NCI-H510A (cell line): ENCODE data around the gene ETNK2.
"Not testable (repeated sequence)": the region's sequence is repeated elsewhere in the genome, so short reads cannot be mapped to it uniquely, and the experiment has no call there.

ENCODE experiments used
- DNase-seq: peaks from one replicate; lab custom pipeline; 2025; lab: John Stamatoyannopoulos, UW

ETNK2 gene

DNA sequence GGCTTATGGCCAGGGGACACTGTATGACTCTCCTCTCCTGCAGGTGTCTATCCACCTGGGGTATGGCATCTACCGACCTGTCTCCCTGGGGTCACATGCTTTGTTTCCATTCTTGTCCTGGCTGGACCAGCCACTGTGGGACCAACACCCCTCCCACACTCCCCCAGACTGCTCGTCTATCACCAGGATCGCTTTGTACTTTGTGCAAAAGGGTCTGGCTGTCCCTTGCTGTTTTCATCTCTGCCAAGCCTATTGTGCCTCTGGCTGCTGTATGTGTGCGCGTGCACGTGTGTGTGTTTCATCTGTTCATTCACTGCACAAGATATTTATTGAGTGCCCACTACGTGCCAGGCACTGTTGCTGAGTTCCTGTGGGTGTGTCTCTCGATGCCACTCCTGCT is 25.5 kb downstream of the ETNK2 start:
- no peak for DNase-seq

DNA sequence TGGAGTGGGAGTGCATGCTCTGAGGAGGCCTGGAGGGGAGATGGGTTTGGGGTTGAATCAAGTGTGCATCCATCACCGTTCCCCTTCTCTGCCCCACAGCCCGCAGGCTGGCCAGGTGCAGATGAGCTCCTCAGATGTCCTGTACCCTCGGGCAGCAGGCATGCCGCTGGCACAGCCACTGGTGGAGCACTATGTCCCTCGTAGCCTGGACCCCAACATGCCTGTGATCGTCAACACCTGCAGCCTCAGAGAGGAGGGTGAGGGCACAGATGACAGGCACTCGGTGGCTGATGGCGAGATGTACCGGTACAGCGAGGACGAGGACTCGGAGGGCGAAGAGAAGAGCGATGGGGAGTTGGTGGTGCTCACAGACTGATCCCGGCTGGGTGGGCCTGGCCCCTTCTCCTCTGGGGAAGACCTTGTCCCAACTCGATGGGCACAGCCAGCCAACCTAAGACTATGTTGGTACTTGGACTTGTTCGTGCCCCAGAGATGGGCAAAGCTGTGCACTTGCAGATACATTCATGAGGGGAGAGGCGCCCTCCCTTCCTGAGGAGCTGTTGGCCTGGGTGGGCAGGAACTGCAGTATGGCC is 26.0 kb downstream of the ETNK2 start:
- DNase-seq: no peak

DNA sequence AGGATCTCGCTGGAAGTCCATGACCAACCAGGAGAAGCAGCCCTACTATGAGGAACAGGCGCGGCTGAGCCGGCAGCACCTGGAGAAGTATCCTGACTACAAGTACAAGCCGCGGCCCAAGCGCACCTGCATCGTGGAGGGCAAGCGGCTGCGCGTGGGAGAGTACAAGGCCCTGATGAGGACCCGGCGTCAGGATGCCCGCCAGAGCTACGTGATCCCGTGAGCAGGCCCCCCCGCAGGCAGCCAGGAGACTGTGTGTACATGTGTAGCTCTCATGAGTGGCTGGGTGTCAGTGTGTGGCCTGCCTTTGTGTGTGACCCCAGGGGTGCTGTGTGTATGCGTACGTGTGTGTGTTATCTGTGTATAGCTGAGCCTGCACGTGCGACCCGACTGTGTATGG is 27.2 kb downstream of the ETNK2 start:
- no peak for DNase-seq

DNA sequence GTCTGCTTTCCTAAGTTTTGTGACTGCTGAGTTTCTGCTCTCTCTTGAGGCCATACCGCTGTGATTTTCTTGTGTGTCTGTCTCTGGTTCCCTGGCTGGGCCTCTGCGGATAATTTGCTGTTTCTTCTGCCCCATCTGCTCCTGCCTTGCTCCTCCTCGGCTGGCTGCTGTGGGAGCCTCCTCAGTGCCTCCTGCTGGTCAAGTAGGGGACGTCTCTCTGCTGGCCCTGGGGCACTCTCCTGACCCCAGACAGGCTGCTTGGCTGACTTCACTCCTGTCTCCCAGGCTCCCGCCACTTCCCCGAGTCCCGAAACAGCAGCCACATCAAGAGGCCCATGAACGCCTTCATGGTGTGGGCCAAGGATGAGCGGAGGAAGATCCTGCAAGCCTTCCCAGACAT is 28.5 kb downstream of the ETNK2 start:
- no peak for DNase-seq

DNA sequence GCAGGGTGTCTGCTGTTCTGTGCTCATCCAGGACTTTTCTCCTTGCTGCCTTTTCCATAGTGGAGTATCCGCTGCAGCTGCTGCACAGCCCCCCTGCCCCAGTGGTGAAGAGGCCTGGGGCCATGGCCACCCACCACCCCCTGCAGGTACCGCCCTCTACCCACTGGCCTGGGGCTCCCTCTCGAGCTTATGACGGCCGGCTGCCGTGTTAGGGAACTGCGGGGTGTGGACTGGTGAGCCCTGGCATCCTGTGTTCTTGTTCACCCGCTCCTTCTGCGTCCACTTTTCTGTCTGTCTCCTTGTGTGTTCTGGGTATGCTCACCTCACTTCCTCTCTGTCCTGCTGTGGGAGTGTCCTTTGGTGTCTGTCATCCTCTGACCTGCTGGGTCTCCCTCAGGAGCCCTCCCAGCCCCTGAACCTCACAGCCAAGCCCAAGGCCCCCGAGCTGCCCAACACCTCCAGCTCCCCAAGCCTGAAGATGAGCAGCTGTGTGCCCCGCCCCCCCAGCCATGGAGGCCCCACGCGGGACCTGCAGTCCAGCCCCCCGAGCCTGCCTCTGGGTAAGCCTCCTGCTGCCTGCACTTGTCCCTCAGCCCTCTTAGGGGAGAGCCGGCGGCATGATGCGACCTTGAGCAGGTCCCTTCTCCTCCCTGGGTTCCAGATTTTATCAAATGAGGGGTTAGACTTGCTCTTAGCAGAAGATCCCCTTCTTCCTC is 29.8 kb downstream of the ETNK2 start:
- no peak for DNase-seq

DNA sequence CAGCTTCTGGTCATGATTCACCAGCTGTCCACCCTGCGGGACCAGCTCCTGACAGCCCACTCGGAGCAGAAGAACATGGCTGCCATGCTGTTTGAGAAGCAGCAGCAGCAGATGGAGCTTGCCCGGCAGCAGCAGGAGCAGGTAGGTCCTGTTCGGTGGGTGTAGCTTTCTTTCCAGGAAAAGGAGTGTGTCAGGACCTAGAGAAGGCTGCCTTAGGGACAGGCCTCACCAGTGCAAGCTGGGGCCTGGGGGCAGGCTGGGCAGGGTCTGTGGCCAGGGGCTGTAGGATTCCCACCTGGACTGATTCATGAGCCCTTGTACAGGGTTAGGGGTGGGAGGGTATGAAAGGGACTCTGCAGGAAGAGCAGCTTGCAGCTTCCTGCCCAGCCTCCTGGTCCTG is 35.3 kb downstream of the ETNK2 start:
- DNase-seq: no peak

DNA sequence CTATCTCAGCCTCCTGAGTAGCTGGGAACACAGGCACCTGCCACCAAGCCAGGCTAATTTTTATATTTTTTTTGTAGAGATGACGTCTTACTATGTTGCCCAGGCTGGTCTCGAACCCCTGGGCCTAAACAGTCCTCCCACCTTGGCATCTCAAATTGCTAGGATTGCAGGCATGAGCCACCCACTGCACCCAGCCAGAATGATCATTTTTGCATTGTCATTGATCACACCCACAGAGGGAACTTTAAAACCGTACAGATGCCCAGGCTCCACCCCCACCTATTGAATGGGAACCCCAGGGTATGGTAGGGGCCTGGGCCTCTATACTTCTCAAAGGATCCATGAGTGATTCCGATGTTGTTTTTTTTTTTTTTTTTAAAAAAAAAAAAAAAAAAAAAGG is 36.7 kb downstream of the ETNK2 start:
- DNase-seq: no peak

DNA sequence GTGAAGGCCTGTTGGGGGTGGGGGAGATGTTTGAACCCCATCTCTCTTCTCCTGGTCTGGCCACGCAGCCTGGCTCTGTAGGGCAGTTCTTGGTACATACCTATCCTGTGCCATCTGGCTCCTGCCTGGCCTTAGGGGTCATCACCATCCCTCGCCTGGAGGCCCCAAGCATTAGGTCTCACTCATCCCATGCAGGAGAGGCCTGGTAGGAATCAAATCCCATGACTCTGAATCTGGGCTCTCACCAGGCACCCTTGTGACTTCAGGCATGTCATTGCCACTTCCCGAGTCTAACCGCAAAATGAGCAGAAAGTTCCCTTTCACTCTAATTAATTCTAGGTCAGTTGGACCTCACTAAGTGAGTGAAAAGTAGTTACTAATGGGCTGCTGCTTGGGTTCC is 37.2 kb downstream of the ETNK2 start:
- DNase-seq: no peak

DNA sequence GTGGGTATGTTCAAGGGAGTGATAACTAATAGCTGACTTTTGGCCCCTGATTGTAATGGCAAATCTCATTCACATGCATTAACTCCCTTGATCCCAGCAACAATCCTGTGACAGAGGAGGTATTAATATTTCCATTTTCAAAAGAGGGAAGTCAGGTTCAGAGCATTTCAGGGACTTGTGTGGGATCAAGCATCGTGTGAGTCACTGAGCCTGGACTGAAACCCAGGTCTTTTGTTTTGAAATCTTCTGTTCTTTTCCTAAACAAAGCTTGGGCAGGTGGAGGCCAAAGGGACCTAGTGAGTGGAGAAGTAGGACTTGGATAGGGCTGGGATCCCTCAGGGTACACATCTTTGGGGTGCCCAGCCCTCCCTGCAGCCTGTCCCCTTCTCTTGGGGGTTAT is 37.9 kb downstream of the ETNK2 start:
- DNase-seq: no peak

DNA sequence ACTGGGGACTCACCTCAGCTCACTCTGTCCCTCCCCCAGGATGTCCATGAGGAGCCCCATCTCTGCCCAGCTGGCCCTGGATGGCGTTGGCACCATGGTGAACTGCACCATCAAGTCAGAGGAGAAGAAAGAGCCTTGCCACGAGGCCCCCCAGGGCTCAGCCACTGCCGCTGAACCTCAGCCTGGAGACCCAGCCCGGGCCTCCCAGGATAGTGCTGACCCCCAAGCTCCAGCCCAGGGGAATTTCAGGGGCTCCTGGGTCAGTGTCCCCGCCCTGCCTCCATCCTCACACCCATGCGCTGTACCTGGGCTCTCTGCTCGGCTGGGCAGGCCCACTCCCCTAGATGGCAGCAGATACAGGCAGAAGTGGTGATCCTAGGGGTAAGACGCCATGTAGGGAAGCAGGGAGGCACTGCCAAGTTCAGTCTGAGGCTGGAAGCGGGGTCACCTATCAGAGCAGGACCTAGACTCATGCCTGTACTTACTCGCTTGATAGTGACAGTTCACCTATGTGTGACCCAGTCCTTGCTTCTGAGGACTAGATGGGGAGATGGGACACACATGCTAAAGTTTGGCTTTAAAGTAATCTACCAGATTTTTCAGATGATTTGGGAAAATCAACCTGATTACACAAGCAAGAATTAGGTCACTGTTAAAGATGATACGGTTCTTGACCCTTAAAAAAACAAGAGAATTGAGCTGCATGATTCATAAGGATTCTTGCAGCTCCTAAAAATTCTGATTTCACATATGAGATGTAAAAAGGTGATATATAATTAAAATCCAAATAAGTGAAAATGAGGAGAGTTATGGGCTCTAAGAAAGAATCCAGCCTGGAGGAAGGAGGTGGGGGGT is 38.7 kb downstream of the ETNK2 start:
- no peak for DNase-seq

DNA sequence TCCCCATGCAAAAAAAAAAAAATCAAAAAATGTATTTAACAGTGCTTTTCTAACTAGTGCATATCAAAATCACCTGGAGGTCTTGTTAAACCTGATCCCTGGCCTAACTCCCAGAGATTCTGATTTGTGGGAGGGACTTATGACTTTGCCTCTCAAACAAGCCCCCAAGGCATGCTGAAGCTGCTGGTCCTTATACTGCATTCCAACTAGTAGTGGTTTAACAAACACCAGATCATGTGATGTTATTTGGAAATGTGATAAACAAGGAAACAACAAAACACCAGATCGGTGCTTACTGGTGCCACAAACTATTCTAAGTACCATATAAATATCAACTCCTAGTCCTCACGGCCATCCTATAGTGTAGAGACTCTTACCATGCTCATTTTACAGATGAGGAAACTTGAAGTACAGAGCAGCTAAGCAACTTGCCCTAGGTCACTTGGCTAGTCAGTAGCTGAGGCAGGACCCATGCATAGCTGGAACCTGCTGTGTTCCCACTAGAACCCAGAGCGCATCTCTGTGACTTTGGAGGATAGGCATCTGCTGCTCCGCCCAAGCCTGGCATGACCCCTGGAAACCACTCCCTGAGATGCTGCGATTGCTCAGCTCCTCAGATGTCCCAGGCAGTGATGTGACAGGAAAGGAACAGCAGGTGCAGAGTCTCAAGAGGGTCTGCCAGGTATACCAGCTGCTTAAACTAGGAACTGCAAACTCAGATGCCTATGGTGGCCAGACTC is 40.8 kb downstream of the ETNK2 start:
- DNase-seq: peak; percentile 55

DNA sequence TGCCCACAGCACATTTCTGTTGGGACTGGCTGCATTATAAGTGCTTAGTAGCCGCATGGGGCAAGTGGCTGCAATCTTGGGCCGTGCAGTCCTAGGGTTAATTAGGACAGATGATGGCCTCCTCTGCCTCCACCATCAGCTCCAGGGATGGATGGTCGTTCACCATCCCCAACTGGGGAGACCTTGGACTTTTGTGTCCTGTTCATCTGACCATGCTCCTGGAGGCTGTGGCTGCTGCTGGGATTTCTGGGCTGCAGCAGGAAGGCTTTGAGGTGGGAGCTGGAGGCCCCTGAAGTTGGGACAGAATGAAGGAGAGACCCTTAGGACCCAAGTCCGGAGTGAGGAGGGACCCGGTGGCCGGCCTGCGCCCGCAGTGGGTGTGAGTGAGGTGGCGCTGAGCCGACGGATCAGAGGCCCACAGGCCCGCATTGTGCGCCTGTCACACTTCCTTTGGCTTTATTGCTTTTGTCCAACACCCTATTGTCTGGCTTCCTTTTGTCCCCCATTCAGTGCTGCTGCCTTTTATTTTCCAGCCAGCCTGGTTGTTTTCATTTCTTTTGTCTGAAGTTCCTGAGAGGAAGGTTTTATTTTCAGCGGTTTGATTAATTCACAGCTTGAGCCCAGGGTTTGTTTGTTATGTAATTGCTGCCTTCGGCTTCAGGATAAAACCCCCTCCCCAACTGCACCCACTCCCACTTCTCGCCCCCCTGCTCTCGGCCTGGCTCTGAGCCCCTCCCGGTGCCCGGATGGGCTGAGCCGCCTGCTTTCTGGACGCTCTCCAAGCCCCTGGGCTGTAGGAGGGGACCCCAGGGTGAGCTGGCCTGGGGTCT is 43.3 kb downstream of the ETNK2 start:
- DNase-seq: peak; percentile 23

DNA sequence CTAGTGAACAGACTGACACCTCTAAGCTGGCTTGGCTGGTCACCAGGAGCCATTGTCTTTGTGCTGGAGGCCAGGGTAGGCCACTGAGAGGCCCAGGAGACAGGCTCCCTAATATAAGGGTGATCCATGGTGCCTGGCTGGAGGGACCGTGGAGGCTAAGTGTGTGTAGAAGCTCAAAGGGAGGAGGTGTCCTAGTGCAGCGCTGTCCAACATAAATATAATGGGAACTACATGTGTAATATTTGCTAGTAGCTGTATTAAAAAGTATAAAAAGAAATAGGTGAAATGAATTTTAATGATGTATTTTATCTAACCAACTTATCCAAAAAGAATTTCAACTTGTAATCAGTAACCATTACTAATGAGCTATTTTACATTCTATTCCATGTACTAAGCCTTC is 44.0 kb downstream of the ETNK2 start:
- no peak for DNase-seq

DNA sequence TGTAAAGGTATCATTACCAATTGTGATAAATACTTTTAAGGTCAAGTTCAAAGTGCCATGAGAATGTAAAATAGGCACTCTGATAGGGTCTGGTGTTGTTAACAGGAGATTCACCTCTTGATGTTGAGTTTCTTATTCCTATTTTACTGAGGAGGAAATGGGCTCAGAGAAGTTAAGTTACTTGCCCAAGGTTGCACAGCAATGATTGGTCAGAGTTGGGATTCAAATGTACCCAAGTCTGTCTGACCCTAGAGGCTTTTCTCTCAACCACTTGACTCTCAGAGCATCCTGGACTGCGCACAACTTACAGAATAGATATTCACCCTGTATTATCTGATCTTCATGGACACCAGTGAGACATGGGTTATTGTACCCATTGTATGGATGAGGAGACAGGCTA is 45.0 kb downstream of the ETNK2 start:
- no peak for DNase-seq

DNA sequence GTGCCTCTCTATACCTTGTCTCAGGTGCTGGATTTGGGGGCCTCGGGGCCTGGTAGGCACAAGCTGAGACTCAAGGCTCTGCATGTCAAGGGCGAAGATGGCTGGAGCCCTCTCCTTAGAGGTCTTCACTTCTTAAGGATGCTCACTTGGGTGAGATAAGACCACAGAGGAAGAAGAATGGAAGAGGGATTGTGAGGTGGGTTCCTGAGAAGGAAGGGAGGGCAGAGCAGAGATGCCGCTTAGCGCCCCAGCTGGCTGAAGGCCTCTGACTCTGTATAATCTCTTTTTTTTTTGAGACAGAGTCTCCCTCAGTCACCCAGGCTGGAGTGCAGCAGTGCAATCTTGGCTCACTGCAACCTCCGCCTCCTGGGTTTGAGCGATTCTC is 46.7 kb downstream of the ETNK2 start:
- DNase-seq: no peak

DNA sequence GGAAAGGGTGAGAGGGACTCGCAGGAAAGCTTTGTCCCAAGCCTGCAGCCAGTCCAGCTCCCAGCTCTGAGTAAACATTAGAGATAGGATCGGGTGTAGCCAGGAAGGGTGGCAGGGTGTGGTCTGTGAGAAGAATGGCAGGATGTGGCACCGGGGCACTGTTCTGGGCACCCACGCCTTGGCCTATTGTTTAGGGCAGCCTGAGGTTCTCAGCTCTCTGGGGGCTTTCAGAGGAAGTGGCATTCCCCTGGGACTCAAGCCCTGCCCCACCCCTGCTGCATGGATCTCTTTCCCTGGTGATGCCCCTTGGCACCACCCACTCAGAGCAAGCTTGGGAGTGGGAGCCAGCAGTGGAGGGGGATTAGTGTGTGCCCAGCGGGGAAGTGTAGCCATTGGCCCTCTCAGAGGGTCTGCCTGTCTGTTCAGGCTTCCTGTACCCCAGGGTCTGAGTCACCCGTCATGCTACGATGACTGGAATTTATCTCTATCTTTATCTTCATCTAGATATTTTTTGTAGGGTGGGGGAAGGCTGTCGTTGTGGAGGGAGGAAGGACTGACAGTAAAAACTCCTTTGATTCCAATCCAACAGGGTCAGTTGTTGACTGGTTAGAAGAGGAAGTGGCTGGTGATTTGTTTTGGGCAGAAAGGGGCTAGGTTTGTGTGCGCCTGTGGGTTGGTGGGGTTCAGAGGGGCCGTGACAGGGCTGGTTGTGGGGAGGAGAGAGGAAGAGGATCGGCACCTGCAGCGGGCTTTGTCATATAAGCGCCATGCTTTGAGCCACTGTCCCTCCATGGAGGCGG is 47.3 kb downstream of the ETNK2 start:
- no peak for DNase-seq

DNA sequence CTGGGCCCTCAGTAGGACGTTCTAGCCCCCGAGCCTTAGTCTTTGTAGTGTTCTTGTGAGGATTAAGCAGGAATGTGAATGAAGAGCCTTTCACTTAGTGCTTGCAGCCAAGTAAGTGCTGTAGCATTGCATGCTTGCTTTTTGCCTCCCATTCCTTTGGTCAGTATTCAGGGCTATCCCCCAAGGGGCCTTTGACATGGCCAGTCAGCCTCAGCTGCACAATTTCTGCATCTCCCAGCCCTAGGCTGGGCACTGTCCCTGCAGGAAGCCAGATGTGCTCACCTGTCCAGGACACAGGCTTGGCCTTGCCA is 48.5 kb downstream of the ETNK2 start:
- DNase-seq: no peak

DNA sequence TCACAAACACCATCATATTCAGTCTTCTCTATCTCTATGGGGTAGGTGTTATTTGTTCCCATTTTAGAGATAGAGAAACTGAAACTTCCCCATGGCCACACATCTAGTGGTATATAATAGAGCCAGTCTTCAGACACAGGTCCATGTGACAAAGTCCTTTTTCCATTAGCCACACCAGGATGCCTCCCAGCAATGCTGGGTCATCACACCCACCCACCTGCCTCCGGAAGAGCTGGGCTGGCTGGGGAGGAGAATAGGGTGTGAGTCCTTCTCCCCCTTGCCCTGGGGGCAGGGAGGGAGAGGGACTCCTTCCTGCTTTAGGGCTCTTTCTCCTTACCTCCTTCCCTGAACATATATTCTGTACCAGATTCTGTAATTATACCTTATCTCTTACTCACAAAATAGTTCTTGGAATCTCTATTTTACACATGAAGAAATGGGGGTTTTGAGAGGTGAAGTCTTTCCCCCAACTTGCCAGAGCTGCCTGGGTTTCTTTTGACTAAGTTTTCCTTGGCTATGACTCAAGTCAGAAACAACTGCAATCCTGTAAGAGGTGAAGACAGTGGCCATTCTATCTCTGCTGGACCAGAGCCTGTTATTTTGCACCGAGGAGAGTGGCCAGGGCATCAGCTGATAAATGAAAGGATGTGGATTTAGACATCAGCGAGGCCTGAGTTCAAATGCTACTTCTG is 49.0 kb downstream of the ETNK2 start:
- no peak for DNase-seq

DNA sequence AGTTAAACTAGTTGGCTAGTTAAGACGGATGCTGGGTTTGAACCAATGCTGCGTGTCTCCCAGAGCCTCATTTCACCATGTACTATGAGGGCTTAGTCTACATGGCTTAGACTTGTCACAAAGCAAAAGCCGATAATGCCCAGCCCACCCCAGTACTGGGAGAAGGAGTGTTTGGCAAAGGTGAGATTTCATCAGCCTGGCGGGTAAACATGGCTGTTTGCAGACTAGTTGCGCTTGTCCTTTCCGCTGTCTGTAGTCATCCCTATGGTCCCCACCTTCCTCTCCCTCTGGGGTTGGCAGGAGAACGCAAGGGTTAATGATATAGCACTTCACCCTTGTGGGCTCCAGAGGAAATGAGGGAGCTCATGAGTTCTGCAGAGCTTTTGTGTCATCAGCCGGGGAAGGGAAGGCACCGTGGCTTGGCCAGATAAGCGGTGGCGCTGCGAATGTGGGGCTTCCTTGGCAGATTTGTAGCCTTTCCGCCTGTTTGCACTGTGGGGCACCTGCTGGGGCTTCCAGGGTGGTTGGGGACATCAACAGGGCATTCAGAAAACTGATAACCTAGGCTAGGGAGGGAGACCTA is 49.7 kb downstream of the ETNK2 start:
- no peak for DNase-seq

DNA sequence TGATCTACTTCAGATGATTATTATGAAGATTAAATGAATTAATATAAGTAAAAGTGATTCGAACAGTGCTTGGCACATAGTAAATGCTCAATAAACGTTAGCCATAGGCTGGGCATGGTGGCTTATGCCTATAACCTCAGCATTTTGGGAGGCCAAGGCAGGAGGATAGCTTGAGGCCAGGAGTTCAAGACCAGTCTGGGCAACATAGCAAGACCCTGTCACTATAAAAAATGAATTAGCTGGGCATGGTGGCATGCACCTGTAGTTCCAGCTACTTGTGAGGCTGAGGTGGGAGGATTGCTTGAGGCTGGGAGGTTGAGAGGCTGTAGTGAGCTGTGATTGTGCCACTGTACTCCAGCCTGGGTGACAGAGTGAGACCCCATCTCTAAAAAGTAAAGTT is 52.1 kb downstream of the ETNK2 start:
- DNase-seq: not testable (repeated sequence)
